NCI-H748 treated with DMSO at 0.1 percent for 48 hours (cell line): ENCODE data around the gene CCDC83.
"Not testable (repeated sequence)": the region's sequence is repeated elsewhere in the genome, so short reads cannot be mapped to it uniquely, and the experiment has no call there.

Source experiments
- DNase-seq: peaks from one replicate; lab custom pipeline; 2025; lab: John Stamatoyannopoulos, UW

The CCDC83 gene

GRCh38 chr11:85889108-85889507 is 33.9 kb downstream of the CCDC83 start:
- DNase-seq: no peak

GRCh38 chr11:85889676-85890579 is 34.7 kb downstream of the CCDC83 start:
- no peak for DNase-seq

GRCh38 chr11:85893395-85893794 is 38.2 kb downstream of the CCDC83 start:
- no peak for DNase-seq

- DNase-seq: no peak
Observed at GRCh38 chr11:85896876-85897275, 41.7 kb downstream of the CCDC83 start.

GRCh38 chr11:85898456-85898855 is 43.3 kb downstream of the CCDC83 start:
- no peak for DNase-seq

GRCh38 chr11:85902353-85902752 is 47.2 kb downstream of the CCDC83 start:
- DNase-seq: no peak

GRCh38 chr11:85903406-85903805 is 48.2 kb downstream of the CCDC83 start:
- no peak for DNase-seq

GRCh38 chr11:85903811-85904210 is 48.6 kb downstream of the CCDC83 start:
- DNase-seq: no peak

- DNase-seq: no peak
Observed at GRCh38 chr11:85912414-85912813, 57.2 kb downstream of the CCDC83 start.

GRCh38 chr11:85913513-85913912 is 58.3 kb downstream of the CCDC83 start:
- no peak for DNase-seq

- DNase-seq: no peak
Observed at GRCh38 chr11:85914425-85914824, 59.2 kb downstream of the CCDC83 start.

GRCh38 chr11:85918910-85919794 is 64.0 kb downstream of the CCDC83 start:
- DNase-seq: peak; percentile 9

GRCh38 chr11:85922367-85922766 is 67.2 kb downstream of the CCDC83 start:
- no peak for DNase-seq

GRCh38 chr11:85923455-85923854 is 68.3 kb downstream of the CCDC83 start:
- no peak for DNase-seq

GRCh38 chr11:85926653-85927214 is 71.6 kb downstream of the CCDC83 start:
- DNase-seq: not testable (repeated sequence)

GRCh38 chr11:85930879-85931366 is 75.7 kb downstream of the CCDC83 start:
- DNase-seq: peak; percentile 72

GRCh38 chr11:85934596-85935169 is 79.5 kb downstream of the CCDC83 start:
- no peak for DNase-seq

GRCh38 chr11:85935751-85936150 is 80.6 kb downstream of the CCDC83 start:
- no peak for DNase-seq

- no peak for DNase-seq
Observed at GRCh38 chr11:85937835-85938234, 82.7 kb downstream of the CCDC83 start.

GRCh38 chr11:85939099-85940015 is 84.2 kb downstream of the CCDC83 start:
- peak; percentile 25 for DNase-seq
